NCI-H1930 (cell line): ENCODE results near the gene VEGFD.
"Not testable (repeated sequence)": the region's sequence is repeated elsewhere in the genome, so short reads cannot be mapped to it uniquely, and the experiment has no call there.

Experiments used
- DNase-seq, 2 experiments: peaks; one replicate each; lab custom pipeline; 2025; lab: John Stamatoyannopoulos, UW

Gene VEGFD

GRCh38 chrX:15305899-15306298 lies 78.3 kb downstream of the VEGFD start:
- DNase-seq = not testable (repeated sequence)

DNA sequence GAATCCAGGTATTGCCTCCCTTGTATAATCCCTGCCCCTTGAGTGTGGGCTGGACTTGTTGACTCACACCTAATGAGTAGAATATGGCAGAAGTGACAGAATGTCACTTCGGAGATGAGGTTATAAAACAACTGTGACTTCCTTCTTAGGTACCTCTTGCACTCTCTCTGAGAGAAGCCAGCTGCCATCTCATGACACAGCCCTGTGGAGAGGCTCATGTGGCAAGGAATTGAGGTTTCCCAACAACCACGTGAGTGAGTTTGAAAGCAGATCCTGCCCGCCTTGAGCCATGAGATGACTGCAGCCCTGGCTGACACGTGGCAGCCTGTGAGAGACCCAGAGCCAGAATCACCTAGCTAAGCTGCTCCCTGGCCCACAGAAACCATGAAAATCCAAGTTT lies 82.3 kb downstream of the VEGFD start:
- DNase-seq = no peak

GRCh38 chrX:15299941-15300851 lies 84.0 kb downstream of the VEGFD start:
- DNase-seq = no peak

DNA sequence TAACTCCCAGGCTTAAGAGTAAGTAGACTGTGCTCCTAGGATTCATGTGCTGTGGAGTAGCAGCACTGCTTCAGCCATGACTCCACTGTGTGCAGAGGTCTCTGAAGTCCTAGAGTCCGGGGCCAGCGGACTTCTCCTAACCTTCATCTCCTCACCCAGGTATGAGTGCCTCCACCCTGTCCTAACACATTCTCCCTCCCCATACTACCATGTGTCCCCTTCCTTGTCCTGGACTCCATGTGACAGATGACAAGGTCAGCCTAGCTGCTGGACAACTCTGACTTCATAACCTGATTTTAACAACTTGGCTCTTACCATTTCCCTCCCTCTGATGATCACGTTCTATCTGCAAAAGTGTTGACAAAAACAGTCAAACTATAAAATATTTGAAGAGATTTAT lies 85.4 kb downstream of the VEGFD start:
- DNase-seq = no peak

DNA sequence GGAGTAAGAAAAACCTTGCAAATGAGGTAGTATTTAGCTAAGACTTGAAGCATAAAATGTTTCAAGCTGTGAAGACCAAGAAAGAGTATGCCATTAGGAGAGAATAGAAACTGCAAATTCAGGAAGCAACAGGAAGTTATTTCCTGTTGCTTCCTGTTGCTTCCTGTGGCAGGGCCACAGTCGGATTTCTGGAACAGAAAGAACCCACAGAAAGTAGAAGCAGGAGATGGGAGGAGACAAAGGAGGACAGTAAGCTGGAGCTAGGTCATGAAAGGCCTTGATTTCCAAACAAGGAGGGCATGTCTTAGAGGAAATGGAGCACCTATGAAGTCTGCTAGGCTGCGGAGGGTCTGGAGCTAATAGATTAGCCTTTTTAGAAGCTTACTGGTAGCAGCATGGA lies 86.0 kb downstream of the VEGFD start:
- DNase-seq = no peak
